Measurements from ENCODE around the gene ZNF526. TPM values are rescaled to one million over a fixed set of nuclear protein-coding genes. Genes with fewer than 3 reads are reported as not detected.

Gene ZNF526
- total RNA-seq, 3 donors from 2014 or later, result 4.0 to 6.9 (median 6.0) TPM

DNA sequence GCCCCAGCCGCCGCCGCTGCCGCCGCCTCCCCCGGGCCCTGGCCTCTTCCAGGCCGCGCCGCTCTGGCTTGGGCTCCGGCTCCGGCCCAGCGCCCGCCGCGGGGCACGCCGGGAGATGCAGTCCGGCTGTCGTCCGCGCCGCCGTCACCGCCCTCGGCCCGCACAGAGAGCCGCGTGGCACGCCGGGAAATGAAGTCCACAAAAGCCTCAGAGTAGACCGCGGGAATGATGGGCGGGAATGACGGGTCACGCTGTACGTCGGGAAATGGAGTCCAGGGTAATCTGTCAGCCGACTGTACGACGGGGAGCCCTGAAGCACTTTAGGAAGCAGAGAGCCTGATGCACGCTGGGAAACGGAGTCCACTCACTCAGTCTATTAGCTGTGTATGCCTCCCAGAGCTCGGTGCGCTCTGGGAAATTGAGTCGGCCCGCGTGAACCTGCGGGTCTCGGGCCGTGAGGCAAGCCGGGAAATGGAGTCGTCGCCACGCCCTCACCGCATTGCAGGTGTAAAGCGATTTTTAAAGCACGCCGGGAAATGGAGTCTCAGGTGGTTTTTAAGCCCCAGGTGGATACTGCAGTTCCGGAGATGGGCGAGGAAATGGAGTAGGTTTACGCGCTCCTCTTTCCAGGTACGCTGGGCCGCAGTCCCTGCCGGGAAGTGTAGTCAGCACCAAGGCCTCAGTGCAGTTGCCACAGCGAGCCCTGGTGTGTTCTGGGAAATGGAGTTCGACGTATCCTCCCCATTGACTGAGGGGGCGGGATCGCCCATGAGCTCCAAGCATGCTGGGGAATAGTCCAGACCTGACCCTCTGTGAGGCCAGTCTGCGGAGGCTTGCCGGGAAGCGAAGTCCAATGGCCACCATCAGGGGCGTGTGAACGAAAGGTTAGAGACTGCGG is 22.6 kb downstream of the ZNF526 start, which contains the start of gene GSK3A:
TSS of gene GSK3A (minus strand) at position 91 of the 898 bp plus-strand sequence. CDS start 137 bp downstream, outside the sequence.
- no peaks in the 10 kb centered on the region for H3K27me3 ChIP-seq
- TF ChIP-seq POLR2A (IDR thresholded peaks at IDR 0.05) (peak; percentile 74), POLR2AphosphoS5 (IDR thresholded peaks at IDR 0.05) (peak; percentile 81 to 96 (median 91))
- TF ChIP-seq, protein P1, sequence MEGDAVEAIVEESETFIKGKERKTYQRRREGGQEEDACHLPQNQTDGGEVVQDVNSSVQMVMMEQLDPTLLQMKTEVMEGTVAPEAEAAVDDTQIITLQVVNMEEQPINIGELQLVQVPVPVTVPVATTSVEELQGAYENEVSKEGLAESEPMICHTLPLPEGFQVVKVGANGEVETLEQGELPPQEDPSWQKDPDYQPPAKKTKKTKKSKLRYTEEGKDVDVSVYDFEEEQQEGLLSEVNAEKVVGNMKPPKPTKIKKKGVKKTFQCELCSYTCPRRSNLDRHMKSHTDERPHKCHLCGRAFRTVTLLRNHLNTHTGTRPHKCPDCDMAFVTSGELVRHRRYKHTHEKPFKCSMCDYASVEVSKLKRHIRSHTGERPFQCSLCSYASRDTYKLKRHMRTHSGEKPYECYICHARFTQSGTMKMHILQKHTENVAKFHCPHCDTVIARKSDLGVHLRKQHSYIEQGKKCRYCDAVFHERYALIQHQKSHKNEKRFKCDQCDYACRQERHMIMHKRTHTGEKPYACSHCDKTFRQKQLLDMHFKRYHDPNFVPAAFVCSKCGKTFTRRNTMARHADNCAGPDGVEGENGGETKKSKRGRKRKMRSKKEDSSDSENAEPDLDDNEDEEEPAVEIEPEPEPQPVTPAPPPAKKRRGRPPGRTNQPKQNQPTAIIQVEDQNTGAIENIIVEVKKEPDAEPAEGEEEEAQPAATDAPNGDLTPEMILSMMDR (IDR thresholded peaks at IDR 0.05), result peak in 1 of 3 donors; percentile 23
- peak within 1 kb of the TSS; percentile 88 to 92 (median 89) for H3K4me3 ChIP-seq
- DNase-seq (ENCODE audit: low spot score in 2 of 2), result peak; percentile 98 to 99
- peak within 1 kb of the TSS; percentile 97 to 100 for H3K27ac ChIP-seq
- no peaks in the 10 kb centered on the region for H3K9me3 ChIP-seq
- intact Hi-C loops (cut with DNase I; ENCODE audit: low total_unique reads), result no loop called here
- peaks cover 2 to 9% of the 10 kb centered on the region in 2 donors for H3K4me1 ChIP-seq
- H3K36me3 ChIP-seq, result no peaks in the 10 kb centered on the region

DNA sequence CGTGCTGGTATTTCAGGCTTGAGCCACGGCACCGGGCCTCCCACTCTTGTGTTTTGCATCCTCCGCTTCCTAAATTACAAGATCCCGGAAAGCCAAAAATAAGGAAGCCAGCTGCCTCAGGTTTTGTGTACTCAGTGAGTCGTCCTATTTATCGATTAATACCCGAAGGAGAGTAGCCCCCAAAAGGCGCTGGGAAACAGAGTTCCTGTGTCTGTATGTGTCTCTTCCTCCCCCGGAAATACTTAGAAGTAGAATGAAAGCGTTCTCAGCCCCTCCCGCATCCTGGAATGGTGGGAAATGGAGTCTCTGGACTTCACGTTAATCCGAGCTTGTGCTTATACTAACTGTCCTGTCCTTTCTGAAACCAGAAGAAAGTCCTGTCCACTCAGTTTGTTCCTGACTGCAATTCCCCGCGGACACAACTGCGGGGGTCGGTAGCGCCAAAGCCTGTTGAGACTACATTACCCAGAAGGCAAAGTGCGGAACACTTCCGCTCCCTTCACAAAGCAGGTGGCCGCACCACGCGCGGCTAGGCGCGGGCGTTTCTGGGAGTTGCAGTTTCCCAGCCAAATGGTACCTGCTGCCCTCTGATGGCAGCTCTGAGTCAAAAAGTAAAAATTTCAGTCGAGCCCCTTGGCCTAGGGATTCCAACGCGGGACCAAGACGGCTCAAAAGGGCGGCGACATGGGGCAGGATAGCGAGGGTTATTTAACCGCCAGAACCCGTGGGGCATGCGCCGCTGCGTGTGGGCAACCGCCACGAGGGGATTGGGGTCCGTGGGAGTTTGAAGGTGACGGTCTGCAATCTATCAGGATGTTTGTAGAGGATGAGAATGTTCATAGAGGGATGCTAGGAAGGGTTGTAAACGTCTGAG is 24.5 kb downstream of the ZNF526 start:
- no peaks in the 10 kb centered on the region for H3K36me3 ChIP-seq
- peak overlapping the region; percentile 97 to 100 for H3K27ac ChIP-seq
- peak; percentile 92 to 93 for DNase-seq (ENCODE audit: low spot score in 2 of 2)
- H3K9me3 ChIP-seq, result no peaks in the 10 kb centered on the region
- no peaks in the 10 kb centered on the region for H3K27me3 ChIP-seq
- peaks cover 2 to 9% of the 10 kb centered on the region in 2 donors for H3K4me1 ChIP-seq
- TF ChIP-seq, protein P1 (IDR thresholded peaks at IDR 0.05), result peak; percentile 48 to 60 (median 52)
- peak; percentile 73 for TF ChIP-seq POLR2A (IDR thresholded peaks at IDR 0.05)
- peak; percentile 85 to 90 (median 89) for TF ChIP-seq POLR2AphosphoS5 (IDR thresholded peaks at IDR 0.05)
- peak overlapping the region; percentile 88 to 92 (median 89) for H3K4me3 ChIP-seq
- intact Hi-C loops (cut with DNase I; ENCODE audit: low total_unique reads), result no loop called here

DNA sequence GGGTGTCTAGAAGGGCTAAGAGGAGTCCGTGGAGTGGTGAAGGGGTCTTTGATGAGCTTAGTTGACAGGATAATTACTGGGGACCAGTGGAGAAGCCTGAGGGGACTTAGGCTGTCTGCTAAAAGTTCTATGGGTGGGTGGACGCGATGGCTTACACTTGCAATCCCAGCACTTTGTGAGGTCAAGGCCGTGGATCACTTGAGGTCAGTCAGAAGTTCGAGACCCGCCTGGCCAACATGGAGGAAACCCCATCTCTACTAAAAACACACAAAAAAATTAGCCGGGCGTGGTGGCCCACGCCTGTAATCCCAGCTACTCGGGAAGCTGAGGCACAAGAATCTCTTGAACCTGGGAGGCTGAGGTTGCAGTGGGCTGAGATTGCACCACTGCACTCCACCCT is 25.1 kb downstream of the ZNF526 start:
- Histone ChIP-seq H3K4me3 (peak overlapping the region in 1 of 3 donors; percentile 92), H3K27me3 (no peaks in the 10 kb centered on the region), H3K4me1 (peaks cover 4 to 9% of the 10 kb centered on the region in 2 donors), H3K36me3 (no peaks in the 10 kb centered on the region), H3K9me3 (no peaks in the 10 kb centered on the region), H3K27ac (peak overlapping the region; percentile 97 to 100)
- no peak for DNase-seq (ENCODE audit: low spot score in 2 of 2)
- intact Hi-C loops (cut with DNase I; ENCODE audit: low total_unique reads), result no loop called here
- TF ChIP-seq, protein P1 (IDR thresholded peaks at IDR 0.05), result no peak
- TF ChIP-seq POLR2AphosphoS5 (IDR thresholded peaks at IDR 0.05) (no peak), POLR2A (IDR thresholded peaks at IDR 0.05) (no peak)

DNA sequence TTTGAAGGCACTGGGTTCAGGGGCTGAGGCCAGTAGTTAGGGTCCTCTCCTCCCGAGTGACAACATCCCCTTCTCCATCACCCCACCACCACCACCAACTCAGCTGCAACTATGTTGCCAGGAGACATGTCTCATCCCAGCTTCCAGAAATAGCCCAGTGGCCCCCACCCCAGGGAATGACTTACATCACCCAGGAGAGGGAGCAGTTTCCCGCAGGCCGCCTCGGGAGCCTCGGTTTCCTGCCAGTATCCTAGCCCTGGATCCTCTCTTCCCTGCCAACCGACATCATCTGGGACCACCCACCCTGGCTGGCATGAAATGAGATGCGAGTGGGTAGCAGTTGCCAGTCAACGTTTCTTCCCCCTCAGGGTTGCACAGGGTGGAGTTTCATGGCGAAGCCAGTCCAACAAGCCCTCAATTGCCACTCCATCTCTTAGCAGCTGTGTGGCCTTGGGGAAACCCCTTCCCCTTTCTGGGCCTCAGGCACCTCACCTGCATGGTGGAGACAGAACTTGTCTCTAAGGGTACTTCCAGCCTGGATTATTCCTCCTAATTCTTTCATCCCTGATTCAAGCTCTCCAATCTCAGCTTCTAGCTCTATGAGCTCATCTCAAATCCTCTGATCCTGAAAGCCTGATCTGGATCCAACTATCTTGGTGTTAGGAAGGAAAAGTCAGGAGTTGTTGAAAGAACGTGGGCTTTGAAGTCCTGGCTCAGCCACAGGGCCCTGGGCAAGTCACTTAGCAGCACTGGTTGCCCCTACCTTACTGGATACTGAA is 26.2 kb downstream of the ZNF526 start:
- H3K4me1 ChIP-seq, result peaks cover 5 to 12% of the 10 kb centered on the region in 2 donors
- intact Hi-C loops (cut with DNase I; ENCODE audit: low total_unique reads), result no loop called here
- no peak overlapping the region for H3K4me3 ChIP-seq
- no peaks in the 10 kb centered on the region for H3K36me3 ChIP-seq
- H3K27ac ChIP-seq, result peak overlapping the region; percentile 100
- DNase-seq (ENCODE audit: low spot score in 2 of 2), result peak; percentile 75 to 79
- no peaks in the 10 kb centered on the region for H3K27me3 ChIP-seq
- TF ChIP-seq POLR2A (IDR thresholded peaks at IDR 0.05) (no peak), POLR2AphosphoS5 (IDR thresholded peaks at IDR 0.05) (peak; percentile 41 to 60 (median 50))
- TF ChIP-seq, protein P1 (IDR thresholded peaks at IDR 0.05), result peak; percentile 28 to 57 (median 47)
- H3K9me3 ChIP-seq, result no peaks in the 10 kb centered on the region
